Measurements from ENCODE around the gene KRT8. TPM values are rescaled to one million over a fixed set of nuclear protein-coding genes. Genes with fewer than 3 reads are reported as not detected.
A peak's percentile ranks its signal among the peaks of the same experiment; 100 is the strongest.
"Not testable (repeated sequence)": the region's sequence is repeated elsewhere in the genome, so short reads cannot be mapped to it uniquely, and the experiment has no call there.

KRT8 gene
- total RNA-seq, 1 donor from 2014 or later, result 0.25 TPM

DNA sequence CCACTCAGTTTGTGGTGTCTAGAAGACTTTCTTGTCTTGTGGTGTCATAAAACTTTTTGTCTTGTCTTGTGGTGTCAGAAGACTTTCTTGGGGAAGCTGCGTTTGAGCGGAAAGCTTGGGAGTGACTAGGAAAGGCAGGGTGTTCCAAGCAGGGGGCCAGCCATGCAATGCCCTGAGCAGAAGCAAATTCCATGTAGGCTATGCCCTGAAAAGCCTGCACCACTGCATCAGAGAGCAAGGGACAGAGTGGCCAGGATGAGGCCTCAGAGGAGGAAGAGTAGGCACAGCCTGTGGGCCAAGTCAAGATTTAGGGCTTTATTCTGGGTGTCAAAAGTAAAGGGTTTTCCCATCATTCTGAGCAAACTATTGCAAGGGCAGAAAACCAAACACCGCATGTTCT, 14.5 kb downstream of the KRT8 start:
- intact Hi-C loops (cut with micrococcal nuclease), result no loop called here
- Mint-ChIP-seq H3K4me1 (ENCODE audit: low read depth) (no peaks in the 10 kb centered on the region), H3K36me3 (ENCODE audit: low read depth) (no peaks in the 10 kb centered on the region), H3K27ac (no peak overlapping the region), H3K27me3 (ENCODE audit: low read depth) (no peaks in the 10 kb centered on the region), H3K9me3 (no peaks in the 10 kb centered on the region), H3K4me3 (ENCODE audit: low read depth) (no peak overlapping the region)
- DNase-seq (ENCODE audit: low spot score), result no peak

DNA sequence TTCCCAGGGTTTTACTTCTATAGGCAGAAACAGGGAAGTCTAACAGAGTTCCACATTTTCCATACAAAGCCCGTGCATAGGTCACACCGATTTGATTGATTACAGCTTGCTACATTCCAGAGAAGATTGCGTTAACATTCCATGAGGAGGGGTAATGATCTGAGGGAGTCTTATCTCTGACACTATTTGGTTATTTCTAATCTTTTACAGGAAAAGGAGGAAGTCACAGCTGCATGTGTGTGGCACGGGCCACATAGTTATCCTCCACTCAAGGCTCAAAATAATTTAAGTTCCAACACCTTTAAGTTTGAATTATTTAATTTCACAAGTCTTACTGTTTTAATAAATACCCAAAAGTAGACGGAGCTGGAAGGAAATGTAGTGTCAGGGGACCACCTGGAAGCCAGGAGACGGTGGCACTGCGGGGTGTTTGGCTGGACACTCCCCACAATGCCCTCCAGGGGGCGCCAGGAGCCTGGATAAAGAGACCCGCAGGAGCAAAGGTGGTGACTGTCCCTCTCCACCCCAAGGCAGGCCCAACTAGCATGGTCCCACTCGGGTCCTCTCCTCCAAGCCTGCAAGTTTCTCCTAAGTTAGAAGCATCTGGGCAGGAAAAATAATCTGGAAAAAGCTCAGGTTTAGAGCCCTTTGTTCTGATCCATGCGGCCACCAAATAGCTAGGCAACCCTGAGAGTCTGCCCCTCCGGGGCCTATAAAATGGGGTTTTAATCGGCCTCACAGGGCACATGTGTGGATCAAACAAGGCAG, 20.2 kb downstream of the KRT8 start:
- Mint-ChIP-seq H3K27me3 (ENCODE audit: low read depth) (peaks cover 8% of the 10 kb centered on the region), H3K9me3 (no peaks in the 10 kb centered on the region)
- intact Hi-C loops (cut with micrococcal nuclease), result loop anchor here (1.0 kb wide), 1 partner anchor 97 kb away; no protein-coding TSS in a partner anchor

GRCh38 chr12:52880499-52880898, 24.4 kb downstream of the KRT8 start:
- H3K9me3 Mint-ChIP-seq; intact Hi-C loops (cut with micrococcal nuclease); H3K4me3 Mint-ChIP-seq (ENCODE audit: low read depth); H3K27me3 Mint-ChIP-seq (ENCODE audit: low read depth); H3K27ac Mint-ChIP-seq; H3K4me1 Mint-ChIP-seq (ENCODE audit: low read depth); H3K36me3 Mint-ChIP-seq (ENCODE audit: low read depth); DNase-seq (ENCODE audit: low spot score): not testable (repeated sequence)

More for the DNA sequence above, 20.2 kb downstream of the KRT8 start:
- Mint-ChIP-seq H3K27ac (no peak overlapping the region), H3K4me3 (ENCODE audit: low read depth) (no peak overlapping the region), H3K4me1 (ENCODE audit: low read depth) (peaks cover 6% of the 10 kb centered on the region), H3K36me3 (ENCODE audit: low read depth) (no peaks in the 10 kb centered on the region)
- peak; percentile 62 for DNase-seq (ENCODE audit: low spot score)

DNA sequence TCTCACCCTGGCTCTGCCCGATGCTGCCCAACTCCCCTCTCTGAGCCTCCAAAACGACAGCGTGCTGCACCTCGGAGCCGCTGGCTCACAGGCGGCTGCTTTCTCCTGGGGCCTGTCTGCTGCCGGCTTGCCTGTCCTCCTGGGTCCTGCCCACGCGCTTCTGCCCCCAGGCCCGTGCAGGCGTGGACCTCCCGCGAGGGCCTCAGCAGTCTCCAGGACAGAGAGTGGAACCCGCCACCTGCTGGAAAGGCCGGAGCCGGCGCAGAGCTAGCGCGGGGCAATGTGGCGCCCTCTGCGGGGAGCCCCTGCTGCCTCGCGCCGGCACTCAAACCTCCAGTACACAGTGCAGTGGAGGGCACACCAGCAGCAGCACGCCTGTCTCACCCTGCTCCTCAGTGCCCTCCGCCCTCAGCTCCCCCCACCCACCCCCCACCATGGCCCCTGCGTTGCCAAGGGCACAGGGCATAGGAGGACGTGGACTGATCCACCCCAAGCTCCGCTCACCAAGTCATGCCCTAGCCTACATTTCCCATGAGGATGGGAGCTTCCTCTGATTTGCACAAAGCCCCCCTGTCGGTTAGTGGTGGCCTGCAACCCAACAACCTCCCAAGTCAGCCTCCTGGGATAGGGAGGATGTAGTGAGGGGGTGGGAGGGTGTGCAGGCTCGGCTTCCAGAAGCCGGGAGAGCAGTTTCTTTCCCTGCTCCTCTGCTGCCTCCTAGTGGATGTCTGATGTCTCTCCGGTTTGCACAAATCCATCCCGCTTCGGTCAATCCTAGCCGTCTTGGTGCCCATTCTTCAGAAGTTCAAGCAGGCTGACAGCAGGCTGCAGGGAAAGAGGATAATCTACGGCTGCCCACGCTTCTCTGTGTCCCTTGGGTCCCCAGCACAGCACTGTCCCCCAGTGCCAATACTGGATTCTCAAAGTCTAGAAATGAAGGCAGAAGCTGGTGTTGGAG, 25.2 kb downstream of the KRT8 start:
- Mint-ChIP-seq H3K36me3 (ENCODE audit: low read depth) (no peaks in the 10 kb centered on the region), H3K27me3 (ENCODE audit: low read depth) (peaks cover 8% of the 10 kb centered on the region), H3K4me1 (ENCODE audit: low read depth) (peaks cover 7% of the 10 kb centered on the region), H3K9me3 (no peaks in the 10 kb centered on the region), H3K4me3 (ENCODE audit: low read depth) (peak overlapping the region; percentile 65), H3K27ac (no peak overlapping the region)
- intact Hi-C loops (cut with micrococcal nuclease), result loop anchor here (1.0 to 2.0 kb wide), 3 partner anchors 296 to 723 kb away; no protein-coding TSS in a partner anchor
- DNase-seq (ENCODE audit: low spot score), result peak; percentile 72

DNA sequence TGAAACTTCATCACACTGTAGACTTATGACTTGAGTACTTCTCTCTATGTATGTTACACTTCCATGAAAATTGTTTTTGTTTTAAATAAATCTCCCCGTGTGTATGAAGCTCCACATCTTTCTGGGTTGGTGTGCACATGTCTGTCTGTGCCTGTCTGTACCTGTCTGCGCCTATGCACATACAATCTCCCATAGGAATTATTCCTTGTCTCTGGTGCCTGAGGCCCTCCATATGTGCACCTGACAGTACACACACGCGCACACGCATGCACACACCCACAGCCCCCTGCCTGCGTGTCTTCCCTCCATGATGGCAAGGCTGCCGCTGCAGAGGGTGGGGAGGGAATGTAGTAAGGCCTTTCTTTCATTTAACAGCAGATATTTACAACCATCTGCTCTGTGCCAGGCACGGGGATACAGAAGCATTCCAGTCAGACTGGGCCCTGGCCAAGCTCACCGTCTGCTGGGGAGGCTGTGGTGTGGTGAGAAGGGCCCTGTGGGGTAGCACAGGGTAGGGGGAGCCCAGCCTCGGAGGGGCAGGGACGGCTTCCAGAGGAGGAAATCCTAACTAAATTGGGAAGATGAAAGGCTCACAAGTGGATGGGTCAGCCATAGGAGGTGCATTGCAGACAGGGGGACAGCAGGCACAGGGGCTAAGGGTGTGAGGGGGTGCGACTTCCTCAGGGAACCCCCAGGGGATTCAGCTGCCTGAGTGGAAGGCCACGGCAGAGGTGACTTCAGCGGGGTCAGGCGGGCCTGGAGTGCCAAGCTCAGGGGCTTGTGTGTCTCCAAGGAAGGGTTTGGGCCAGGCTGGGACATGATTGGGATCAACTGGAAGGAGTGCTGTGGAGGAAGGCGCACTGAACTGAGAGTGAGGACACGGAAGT, 26.1 kb downstream of the KRT8 start:
- intact Hi-C loops (cut with micrococcal nuclease), result loop anchor here (1.0 to 2.0 kb wide), 3 partner anchors 295 to 722 kb away; no protein-coding TSS in a partner anchor
- DNase-seq (ENCODE audit: low spot score), result no peak
- Mint-ChIP-seq H3K4me3 (ENCODE audit: low read depth) (no peak overlapping the region), H3K4me1 (ENCODE audit: low read depth) (peaks cover 12% of the 10 kb centered on the region), H3K9me3 (no peaks in the 10 kb centered on the region), H3K36me3 (ENCODE audit: low read depth) (no peaks in the 10 kb centered on the region), H3K27me3 (ENCODE audit: low read depth) (peaks cover 8% of the 10 kb centered on the region), H3K27ac (no peak overlapping the region)

GRCh38 chr12:52877242-52877641, 27.6 kb downstream of the KRT8 start:
- no peak overlapping the region for H3K27ac Mint-ChIP-seq
- H3K27me3 Mint-ChIP-seq (ENCODE audit: low read depth), result peaks cover 15% of the 10 kb centered on the region
- intact Hi-C loops (cut with micrococcal nuclease), result no loop called here
- DNase-seq (ENCODE audit: low spot score), result no peak
- H3K4me3 Mint-ChIP-seq (ENCODE audit: low read depth), result no peak overlapping the region
- peaks cover 18% of the 10 kb centered on the region for H3K4me1 Mint-ChIP-seq (ENCODE audit: low read depth)
- no peaks in the 10 kb centered on the region for H3K36me3 Mint-ChIP-seq (ENCODE audit: low read depth)
- H3K9me3 Mint-ChIP-seq, result no peaks in the 10 kb centered on the region

DNA sequence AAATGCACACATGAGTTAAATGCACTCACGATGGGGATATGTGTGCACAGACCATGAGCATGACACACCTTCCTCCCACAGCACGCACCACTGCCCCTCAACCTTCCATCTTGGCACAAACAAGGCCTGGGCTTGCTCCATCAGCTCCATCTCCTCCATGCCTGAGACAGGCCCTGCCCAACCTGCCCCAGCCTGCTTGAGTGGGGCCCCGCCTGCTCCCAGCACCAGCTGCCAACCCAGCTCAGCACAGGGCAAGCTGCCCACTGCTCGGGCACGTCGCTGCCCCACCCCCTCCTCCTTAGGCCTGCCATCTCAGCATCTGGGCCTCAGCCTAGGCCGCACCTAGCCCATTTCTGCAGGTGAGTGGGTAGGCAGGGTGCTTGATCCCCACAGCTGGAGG, 28.5 kb downstream of the KRT8 start:
- intact Hi-C loops (cut with micrococcal nuclease), result no loop called here
- Mint-ChIP-seq H3K27me3 (ENCODE audit: low read depth) (peaks cover 13% of the 10 kb centered on the region), H3K4me1 (ENCODE audit: low read depth) (peaks cover 18% of the 10 kb centered on the region), H3K36me3 (ENCODE audit: low read depth) (no peaks in the 10 kb centered on the region), H3K9me3 (no peaks in the 10 kb centered on the region), H3K4me3 (ENCODE audit: low read depth) (no peak overlapping the region), H3K27ac (no peak overlapping the region)
- DNase-seq (ENCODE audit: low spot score), result no peak

GRCh38 chr12:52874573-52875435, 30.1 kb downstream of the KRT8 start:
- intact Hi-C loops (cut with micrococcal nuclease), result no loop called here
- Mint-ChIP-seq H3K27me3 (ENCODE audit: low read depth) (peaks cover 7% of the 10 kb centered on the region), H3K4me3 (ENCODE audit: low read depth) (peak overlapping the region; percentile 67), H3K9me3 (no peaks in the 10 kb centered on the region), H3K36me3 (ENCODE audit: low read depth) (no peaks in the 10 kb centered on the region), H3K4me1 (ENCODE audit: low read depth) (peaks cover 15% of the 10 kb centered on the region), H3K27ac (peak overlapping the region; percentile 67)
- no peak for DNase-seq (ENCODE audit: low spot score)

- H3K4me3 Mint-ChIP-seq (ENCODE audit: low read depth), result peak overlapping the region; percentile 69
- no peaks in the 10 kb centered on the region for H3K36me3 Mint-ChIP-seq (ENCODE audit: low read depth)
- H3K9me3 Mint-ChIP-seq, result no peaks in the 10 kb centered on the region
- peak overlapping the region; percentile 67 for H3K27ac Mint-ChIP-seq
- DNase-seq (ENCODE audit: low spot score), result peak; percentile 52
- H3K4me1 Mint-ChIP-seq (ENCODE audit: low read depth), result peaks cover 13% of the 10 kb centered on the region
- H3K27me3 Mint-ChIP-seq (ENCODE audit: low read depth), result peaks cover 7% of the 10 kb centered on the region
- intact Hi-C loops (cut with micrococcal nuclease), result no loop called here
Measured at GRCh38 chr12:52873832-52874572, 30.9 kb downstream of the KRT8 start.

- no peaks in the 10 kb centered on the region for H3K9me3 Mint-ChIP-seq
- no peaks in the 10 kb centered on the region for H3K36me3 Mint-ChIP-seq (ENCODE audit: low read depth)
- peak overlapping the region; percentile 48 for H3K27ac Mint-ChIP-seq
- intact Hi-C loops (cut with micrococcal nuclease), result no loop called here
- DNase-seq (ENCODE audit: low spot score), result no peak
- peaks cover 13% of the 10 kb centered on the region for H3K4me1 Mint-ChIP-seq (ENCODE audit: low read depth)
- peak overlapping the region; percentile 69 for H3K4me3 Mint-ChIP-seq (ENCODE audit: low read depth)
- H3K27me3 Mint-ChIP-seq (ENCODE audit: low read depth), result peaks cover 7% of the 10 kb centered on the region
Measured at GRCh38 chr12:52873513-52873831, 31.4 kb downstream of the KRT8 start.

DNA sequence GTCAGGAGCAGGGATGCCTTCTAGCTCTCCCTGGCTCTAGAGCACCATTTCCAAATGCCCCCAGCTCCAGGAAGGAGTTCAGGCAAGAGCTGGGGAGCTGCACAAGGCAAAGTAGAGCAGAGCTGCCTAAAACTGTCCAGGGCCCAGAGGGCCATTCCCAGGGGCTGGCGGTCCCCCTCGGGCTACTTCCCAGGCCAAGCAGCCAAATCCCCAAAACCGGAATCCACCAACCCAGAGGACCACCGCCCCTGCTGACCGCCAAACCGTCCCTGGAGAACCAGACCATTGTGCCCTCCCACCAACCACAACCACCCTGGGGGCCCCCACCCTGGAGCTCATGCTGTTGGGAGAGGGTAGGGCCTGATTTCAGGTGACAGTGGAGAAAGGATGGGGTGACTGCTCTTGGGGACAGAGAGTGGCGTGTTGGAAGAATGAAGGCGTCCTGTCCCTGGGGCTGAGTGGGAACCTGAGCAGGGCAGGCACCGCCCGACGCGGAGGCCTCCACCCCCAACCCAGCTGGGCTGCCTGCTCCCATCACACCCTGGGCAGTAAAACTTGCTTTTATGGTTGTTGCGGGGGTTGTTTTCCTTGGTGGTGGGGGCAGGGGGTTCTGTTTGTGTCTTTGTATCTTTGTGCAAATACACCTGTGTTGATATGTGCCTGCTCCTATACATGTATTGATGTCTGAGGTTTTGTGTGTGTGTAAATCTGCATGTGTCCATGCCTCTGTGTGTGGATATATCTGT, 32.1 kb downstream of the KRT8 start:
- Mint-ChIP-seq H3K9me3 (no peaks in the 10 kb centered on the region), H3K27me3 (ENCODE audit: low read depth) (peaks cover 7% of the 10 kb centered on the region), H3K36me3 (ENCODE audit: low read depth) (no peaks in the 10 kb centered on the region), H3K27ac (no peak overlapping the region), H3K4me1 (ENCODE audit: low read depth) (peaks cover 14% of the 10 kb centered on the region), H3K4me3 (ENCODE audit: low read depth) (peak overlapping the region; percentile 69)
- no peak for DNase-seq (ENCODE audit: low spot score)
- intact Hi-C loops (cut with micrococcal nuclease), result no loop called here

Data from activated T-helper 2 cell treated with anti-CD3 and anti-CD28 coated beads, Interferon-gamma antibody, Interleukin-2, Interleukin-4, amounts not matched to agents 10 μg/mL and 5 μg/mL and 100 μg/mL, durations not matched to agents 14 hours and 24 hours and 36 hours (primary cell).